Heart right ventricle (tissue), 16 donors: ENCODE data around the gene CXCL10. TPM values are rescaled to one million over a fixed set of nuclear protein-coding genes. Genes with fewer than 3 reads are reported as not detected.

Source experiments
- ATAC-seq, 8 donors: fragments of 200-7000 bp; cut with Tn5 transposase; one replicate each; pipeline ENCODE4 v1.9.1; 2020; ENCODE audit warnings: mild to moderate bottlenecking in 8 of 8, moderate library complexity in 8 of 8, moderate number of reproducible peaks in 1 of 8
- DNase-seq, 2 donors: peaks; one replicate each; pipeline ENCODE4 v3.0.0-alpha.2; 2020
- H3K27ac ChIP-seq, 10 donors: fragments of 200-600 bp; sonication (generic) in 2 of 10; one replicate each; pipeline versions ENCODE4 v1.5.0 to v1.8.0; 2020 to 2022; ENCODE audit warnings: mild to moderate bottlenecking in 3 of 10
- H3K27me3 ChIP-seq, 7 donors: fragments of 200-600 bp; one replicate each; pipeline ENCODE4 v1.8.0; 2021 to 2022; ENCODE audit warnings: mild to moderate bottlenecking in 2 of 7
- H3K36me3 ChIP-seq, 9 donors: fragments of 200-600 bp; sonication (generic) in 1 of 9; one replicate each; pipeline versions ENCODE4 v1.5.0 to v1.8.0; 2020 to 2022; ENCODE audit warnings: mild to moderate bottlenecking in 2 of 9
- H3K4me1 ChIP-seq, 9 donors: fragments of 200-600 bp; sonication (generic) in 1 of 9; one replicate each; pipeline versions ENCODE4 v1.5.0 to v1.8.0; 2020 to 2022; ENCODE audit warnings: mild to moderate bottlenecking in 4 of 9
- H3K4me3 ChIP-seq, 10 donors: fragments of 200-600 bp; sonication (generic) in 2 of 10; one replicate each; pipeline versions ENCODE4 v1.5.0 to v1.8.0; 2020 to 2022; ENCODE audit warnings: mild to moderate bottlenecking in 7 of 10, moderate library complexity in 2 of 10
- H3K9me3 ChIP-seq, 11 donors: fragments of 200-600 bp in 10 of 11; sonication (generic) in 2 of 11; one replicate each; pipeline versions ENCODE4 v1.5.0 to v1.8.0; 2013 to 2022; ENCODE audit warnings: mild to moderate bottlenecking in 2 of 11, control low read depth in 1 of 11, moderate library complexity in 1 of 11
- CTCF ChIP-seq, 9 donors: fragments of 200-600 bp; sonication (generic) in 2 of 9; IDR thresholded peaks; one replicate each; pipeline versions ENCODE4 v1.5.0 to v1.8.0; 2021 to 2022; ENCODE audit warnings: antibody characterized with exemption in 9 of 9, mild to moderate bottlenecking in 5 of 9, moderate library complexity in 1 of 9
- WGBS, 2 donors: extraction: QIAGEN DNeasy Blood & Tissue Kit; methylation state at CpG; one replicate each; pipeline ENCODE4 v1.1.7; 2013; ENCODE audit warnings: inconsistent platforms in 1 of 2; 5-methylcytosine and 5-hydroxymethylcytosine counted together
- intact Hi-C, 10 donors: fragments of 100-400 bp; cut with DNase I; formaldehyde crosslinking; loops; one replicate each; pipeline versions ENCODE4 v1.11.1 to v1.14.2; 2022
- polyA plus RNA-seq, 2 donors: library from polyadenylated mRNA; stranded (reverse); fragments of 200-250 nt; gene quantifications; one replicate each; pipeline ENCODE4 v1.2.3, GENCODE V29; 2013
- total RNA-seq, 10 donors: library from RNA; stranded (reverse); fragmentation: NEBNext Ultra II Directional in 3 of 10; extraction: Animal tissue kit (Norgen Biotek cat#: 25700) in 3 of 10; gene quantifications; one replicate each; pipeline versions ENCODE4 v1.2.1 to v1.2.4, GENCODE V29; 2021 to 2023
- donor health status: Arrhythmogenic right ventricular cardiomyopathy.
- donor health status: ischemic (EF 13 %, LVEDD 7.1; RV severe dilation, severe dysfunction).
- donor health status: healthy with polysubstance abuse.
- donor health status: DM: no; HTN: yes; CAD: no.
- donor health status: DM: no; HTN: no; CAD: no.
- donor health status: ischemic (EF 25% LVEDD 6.9; RV normal size, moderate dysfunction).
- donor health status: ischemic (EF 25% LVEDD 5.7; RV mildly dilated, moderate dysfunction).
- donor health status: healthy.
- donor health status: DM: yes; HTN: yes; CAD: no.
- donor health status: Ischemic cardiomyopathy.
- donor health status: ischemic (EF 35%, LVEDD 5.7; RV mildly dilated, moderate dysfunction).
- donor health status: nonischemic (EF 11% LVEDD 7.7; RV severe dilation, severe dysfunction).
- donor health status: DM: yes; HTN: yes; CAD: no.
- donor health status: PGD.
- donor health status: ischemic (EF 29% LVEDD 5.4; RV normal size, mild dysfunction).
- donor health status: nonischemic (EF 23%, LVEDD 6.1; RV moderate dilation, normal function).

The CXCL10 gene
- total and polyA plus RNA-seq, 12 donors, result 0.14 to 191 (median 0.86) TPM; not detected in 2

DNA sequence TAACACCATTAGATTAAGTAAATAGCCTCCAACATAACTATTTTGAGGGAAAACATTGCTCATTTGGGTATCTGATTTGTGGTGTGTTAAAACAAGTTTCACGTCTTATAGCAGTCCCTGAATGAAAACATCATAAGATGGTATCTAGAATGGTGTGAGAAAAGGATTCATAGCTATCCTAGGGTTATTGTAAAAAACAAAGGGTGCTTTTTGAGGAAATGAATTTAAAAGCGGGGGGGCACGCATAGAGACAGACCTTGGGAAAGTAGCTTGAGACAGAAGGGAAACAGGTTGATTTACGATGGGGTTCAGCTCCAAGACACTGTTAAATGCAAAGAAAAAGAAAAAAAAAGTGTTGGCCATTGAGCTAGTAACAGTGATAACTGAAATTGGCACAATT, 768 bp upstream of the CXCL10 start:
- WGBS, 2 donors, result 81 to 89% methylated on average over 4 of the region's 4 CpGs
- TF ChIP-seq CTCF (IDR thresholded peaks at IDR 0.05), result no peak
- H3K9me3 ChIP-seq, result no peaks in the 10 kb centered on the region
- H3K36me3 ChIP-seq, result no peaks in the 10 kb centered on the region
- peaks cover 0 to 33% (median 0%) of the 10 kb centered on the region in 9 donors for H3K4me1 ChIP-seq
- DNase-seq (no peak), ATAC-seq (no peak)
- no peaks in the 10 kb centered on the region for H3K27me3 ChIP-seq
- H3K27ac ChIP-seq, result no peak overlapping the region
- no peak overlapping the region for H3K4me3 ChIP-seq
- intact Hi-C loops, result no loop called here

- Histone ChIP-seq H3K4me1 (peaks cover 0 to 22% (median 0%) of the 10 kb centered on the region in 9 donors), H3K4me3 (peak overlapping the region in 1 of 10 donors; percentile 6), H3K27me3 (no peaks in the 10 kb centered on the region), H3K9me3 (no peaks in the 10 kb centered on the region), H3K36me3 (no peaks in the 10 kb centered on the region), H3K27ac (peak overlapping the region in 1 of 10 donors; percentile 15)
- ATAC-seq (no peak), DNase-seq (no peak)
- intact Hi-C loops, result no loop called here
- TF ChIP-seq CTCF (IDR thresholded peaks at IDR 0.05), result no peak
- WGBS, 2 donors, result 84 to 86% methylated on average over 2 of the region's 2 CpGs
Measured at GRCh38 chr4:76022677-76023076, 620 bp downstream of the CXCL10 start.

DNA sequence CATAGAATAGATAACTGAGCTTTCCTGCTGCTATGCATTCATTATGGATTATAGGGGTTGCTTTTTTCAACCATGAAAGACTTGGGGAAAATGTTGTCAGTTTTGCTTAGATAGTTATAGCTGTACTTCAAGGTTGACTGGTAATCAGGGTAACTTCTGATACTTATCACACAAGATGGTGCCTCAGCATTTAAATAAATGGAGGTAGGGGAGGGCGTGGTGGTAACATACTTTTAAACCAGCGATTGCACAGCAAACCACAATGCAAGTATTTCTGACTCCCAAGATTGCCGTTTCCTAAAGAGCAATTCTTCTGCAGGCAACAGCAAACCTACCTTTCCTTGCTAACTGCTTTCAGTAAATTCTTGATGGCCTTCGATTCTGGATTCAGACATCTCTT, 1.3 kb downstream of the CXCL10 start:
- intact Hi-C loops, result no loop called here
- DNase-seq (no peak), ATAC-seq (no peak)
- TF ChIP-seq CTCF (IDR thresholded peaks at IDR 0.05), result no peak
- Histone ChIP-seq H3K27me3 (no peaks in the 10 kb centered on the region), H3K9me3 (no peaks in the 10 kb centered on the region), H3K4me1 (peaks cover 0 to 22% (median 0%) of the 10 kb centered on the region in 9 donors), H3K27ac (no peak overlapping the region), H3K36me3 (no peaks in the 10 kb centered on the region), H3K4me3 (peak overlapping the region in 1 of 10 donors; percentile 6)
- WGBS, 2 donors, result 88 to 92% methylated on average over 4 of the region's 4 CpGs

DNA sequence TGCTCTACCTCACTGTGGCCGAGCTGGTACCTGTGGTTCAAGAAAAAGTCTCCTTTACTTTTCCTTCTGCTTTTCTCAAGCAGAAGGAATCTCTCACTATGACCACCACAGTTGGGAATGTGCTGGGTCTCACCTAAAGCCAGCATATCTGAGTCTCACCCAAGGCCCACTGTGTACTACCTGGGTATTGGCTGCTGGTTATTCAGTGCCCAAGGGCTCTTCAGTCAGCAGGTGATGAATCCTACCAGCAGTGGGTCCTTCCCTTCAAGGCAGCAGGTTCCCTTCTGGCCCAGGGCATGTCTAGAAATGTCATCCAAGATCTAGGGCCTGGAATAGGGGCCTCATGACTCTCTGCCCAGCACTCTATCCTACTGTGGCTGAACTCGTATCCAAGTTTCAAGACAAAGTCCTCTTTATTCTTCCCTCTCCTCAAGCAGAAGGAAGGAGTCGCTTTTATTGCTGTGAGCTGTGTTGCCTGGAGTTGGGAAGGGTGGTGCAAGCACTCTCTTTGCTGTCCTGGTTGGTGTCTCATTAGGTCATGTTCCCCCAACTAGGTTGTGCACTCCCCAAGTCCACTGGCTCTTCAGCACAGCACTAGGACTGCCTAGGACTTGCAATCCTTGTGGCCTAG, 6.1 kb downstream of the CXCL10 start:
- Histone ChIP-seq H3K27ac (no peak overlapping the region), H3K36me3 (no peaks in the 10 kb centered on the region), H3K4me3 (no peak overlapping the region), H3K27me3 (no peaks in the 10 kb centered on the region), H3K4me1 (peaks cover 0 to 21% (median 9%) of the 10 kb centered on the region in 9 donors), H3K9me3 (no peaks in the 10 kb centered on the region)
- no peak for TF ChIP-seq CTCF (IDR thresholded peaks at IDR 0.05)
- ATAC-seq (peak in 1 of 8 donors; percentile 20), DNase-seq (no peak)
- intact Hi-C loops, result no loop called here
- 91 to 96% methylated on average over 3 of the region's 3 CpGs for WGBS, 2 donors
